Brain microvascular endothelial cell (primary cell): ENCODE measurements around the gene STAG1.

Experiments
- DNase-seq: peaks from one replicate; pipeline ENCODE4 v3.0.0-alpha.2; 2020
- H3K27ac ChIP-seq: fragments of 250-450 bp; sonication (Bioruptor Pico); 2 replicates; pipeline ENCODE4 v1.5.1; 2020; ENCODE audit warnings: mild to moderate bottlenecking, moderate library complexity
- H3K27me3 ChIP-seq: fragments of 250-450 bp; sonication (Bioruptor Pico); replicated peaks from 2 replicates; pipeline ENCODE4 v1.5.1; 2020; ENCODE audit warnings: mild to moderate bottlenecking
- H3K36me3 ChIP-seq: fragments of 250-450 bp; sonication (Bioruptor Pico); replicated peaks from 2 replicates; pipeline ENCODE4 v1.5.1; 2020; ENCODE audit warnings: mild to moderate bottlenecking
- H3K4me3 ChIP-seq: 2 replicates; pipeline ENCODE4 v1.5.1; 2011; ENCODE audit warnings: low read depth, mild to moderate bottlenecking, control low read depth, low read length, moderate library complexity
- in situ Hi-C: cut with HindIII; loops from 2 replicates; pipeline ENCODE4 v1.10.0; 2017; ENCODE audit warnings: low sequenced_read_pairs, low pct_ligation_motif_present
- TF ChIP-seq, protein P1 (sequence below): IDR thresholded peaks from 2 replicates; pipeline ENCODE4 v1.5.1; 2011; ENCODE audit warnings: low read depth, mild to moderate bottlenecking, moderate library complexity, low read length, control low read depth, inconsistent platforms; ENCODE audit errors: missing control alignments

STAG1 gene

DNA sequence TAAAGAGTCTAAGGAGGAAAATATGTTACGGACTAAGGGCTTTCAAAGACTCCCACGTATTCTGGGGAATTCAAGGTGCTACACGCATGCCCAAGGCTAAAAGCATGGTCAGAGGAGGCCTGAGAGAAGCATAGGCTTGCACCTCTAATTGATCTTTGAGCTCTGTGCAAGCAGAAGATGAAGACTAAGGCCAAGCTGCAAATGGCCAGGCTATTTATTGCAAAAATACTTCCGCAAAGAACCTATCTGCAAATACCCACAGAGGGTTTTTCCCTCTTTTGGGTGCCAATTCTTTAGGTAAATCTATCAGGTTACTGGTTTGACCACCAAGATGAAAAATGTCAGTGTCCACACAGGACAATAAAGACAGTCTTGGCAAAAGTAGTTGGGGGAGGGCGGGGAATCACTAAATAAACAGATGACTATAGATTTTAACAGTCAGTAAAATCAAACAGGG is 119.5 kb downstream of the STAG1 start:
- H3K27me3 ChIP-seq = no peaks in the 10 kb centered on the region
- no peak overlapping the region for H3K27ac ChIP-seq
- in situ Hi-C loops = no loop called here
- no peaks in the 10 kb centered on the region for H3K36me3 ChIP-seq
- TF ChIP-seq, protein P1, sequence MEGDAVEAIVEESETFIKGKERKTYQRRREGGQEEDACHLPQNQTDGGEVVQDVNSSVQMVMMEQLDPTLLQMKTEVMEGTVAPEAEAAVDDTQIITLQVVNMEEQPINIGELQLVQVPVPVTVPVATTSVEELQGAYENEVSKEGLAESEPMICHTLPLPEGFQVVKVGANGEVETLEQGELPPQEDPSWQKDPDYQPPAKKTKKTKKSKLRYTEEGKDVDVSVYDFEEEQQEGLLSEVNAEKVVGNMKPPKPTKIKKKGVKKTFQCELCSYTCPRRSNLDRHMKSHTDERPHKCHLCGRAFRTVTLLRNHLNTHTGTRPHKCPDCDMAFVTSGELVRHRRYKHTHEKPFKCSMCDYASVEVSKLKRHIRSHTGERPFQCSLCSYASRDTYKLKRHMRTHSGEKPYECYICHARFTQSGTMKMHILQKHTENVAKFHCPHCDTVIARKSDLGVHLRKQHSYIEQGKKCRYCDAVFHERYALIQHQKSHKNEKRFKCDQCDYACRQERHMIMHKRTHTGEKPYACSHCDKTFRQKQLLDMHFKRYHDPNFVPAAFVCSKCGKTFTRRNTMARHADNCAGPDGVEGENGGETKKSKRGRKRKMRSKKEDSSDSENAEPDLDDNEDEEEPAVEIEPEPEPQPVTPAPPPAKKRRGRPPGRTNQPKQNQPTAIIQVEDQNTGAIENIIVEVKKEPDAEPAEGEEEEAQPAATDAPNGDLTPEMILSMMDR = no peak
- DNase-seq = no peak
- H3K4me3 ChIP-seq = no peak overlapping the region

DNA sequence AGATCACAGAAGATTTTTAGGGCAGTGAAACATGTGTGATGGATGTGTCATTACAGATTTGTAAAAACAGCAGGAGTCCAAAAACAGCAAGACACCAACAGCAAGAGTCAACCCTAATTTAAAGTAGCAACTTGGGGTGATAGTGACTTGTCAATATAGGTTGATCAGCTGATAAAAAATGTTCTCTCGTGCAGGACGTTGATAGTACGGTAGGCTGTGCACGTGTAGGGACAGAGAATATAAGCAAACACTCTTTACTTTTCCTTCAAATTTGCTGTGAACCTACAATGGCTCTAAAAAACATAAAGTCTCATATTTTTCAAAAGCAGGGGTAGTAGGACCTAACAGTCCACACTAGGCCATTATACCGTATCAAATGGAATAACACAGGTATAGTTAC is 120.8 kb downstream of the STAG1 start:
- TF ChIP-seq, protein P1 = no peak
- Histone ChIP-seq H3K27me3 (no peaks in the 10 kb centered on the region), H3K4me3 (no peak overlapping the region), H3K36me3 (no peaks in the 10 kb centered on the region), H3K27ac (no peak overlapping the region)
- no peak for DNase-seq
- in situ Hi-C loops = no loop called here

DNA sequence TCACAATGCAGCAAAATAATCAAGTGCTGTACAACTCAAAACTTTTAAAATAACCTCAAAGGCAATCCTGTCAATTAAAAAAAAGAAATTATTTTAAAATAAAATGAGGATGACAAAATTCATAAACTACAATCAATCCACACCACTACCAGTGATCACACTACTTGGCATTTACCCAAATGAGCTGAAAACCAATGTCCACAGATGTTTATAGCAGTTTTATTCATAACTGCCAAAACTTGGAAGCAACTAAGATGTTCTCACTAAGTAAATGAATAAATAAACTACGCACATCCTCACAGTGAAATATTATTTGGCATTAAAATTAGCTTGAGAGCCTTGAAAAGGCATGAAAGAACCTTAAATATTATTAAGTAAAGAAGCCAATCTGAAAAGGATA is 121.3 kb downstream of the STAG1 start:
- no peak for DNase-seq
- Histone ChIP-seq H3K27me3 (no peaks in the 10 kb centered on the region), H3K36me3 (no peaks in the 10 kb centered on the region), H3K4me3 (no peak overlapping the region), H3K27ac (no peak overlapping the region)
- in situ Hi-C loops = no loop called here
- TF ChIP-seq, protein P1 = no peak

DNA sequence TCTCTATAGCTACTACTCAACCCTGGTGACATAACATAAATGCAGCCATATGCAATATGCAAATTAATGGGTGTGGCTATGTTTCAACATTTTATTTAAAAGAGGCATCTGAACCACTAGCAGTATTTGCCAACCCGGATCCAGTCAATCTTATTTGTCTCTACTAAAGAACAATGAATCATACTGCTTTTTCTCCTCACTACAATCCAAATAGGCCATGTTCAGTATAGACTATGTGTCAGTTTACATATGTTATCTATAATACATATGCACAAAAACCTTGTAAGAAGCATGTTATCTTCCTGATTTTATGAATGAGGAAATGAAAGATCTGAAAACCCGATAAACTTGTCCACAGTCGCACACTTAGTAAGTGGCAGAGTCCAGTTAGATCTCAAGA is 125.7 kb downstream of the STAG1 start:
- TF ChIP-seq, protein P1 = no peak
- Histone ChIP-seq H3K27me3 (no peaks in the 10 kb centered on the region), H3K4me3 (no peak overlapping the region), H3K27ac (no peak overlapping the region), H3K36me3 (no peaks in the 10 kb centered on the region)
- no peak for DNase-seq
- in situ Hi-C loops = no loop called here

DNA sequence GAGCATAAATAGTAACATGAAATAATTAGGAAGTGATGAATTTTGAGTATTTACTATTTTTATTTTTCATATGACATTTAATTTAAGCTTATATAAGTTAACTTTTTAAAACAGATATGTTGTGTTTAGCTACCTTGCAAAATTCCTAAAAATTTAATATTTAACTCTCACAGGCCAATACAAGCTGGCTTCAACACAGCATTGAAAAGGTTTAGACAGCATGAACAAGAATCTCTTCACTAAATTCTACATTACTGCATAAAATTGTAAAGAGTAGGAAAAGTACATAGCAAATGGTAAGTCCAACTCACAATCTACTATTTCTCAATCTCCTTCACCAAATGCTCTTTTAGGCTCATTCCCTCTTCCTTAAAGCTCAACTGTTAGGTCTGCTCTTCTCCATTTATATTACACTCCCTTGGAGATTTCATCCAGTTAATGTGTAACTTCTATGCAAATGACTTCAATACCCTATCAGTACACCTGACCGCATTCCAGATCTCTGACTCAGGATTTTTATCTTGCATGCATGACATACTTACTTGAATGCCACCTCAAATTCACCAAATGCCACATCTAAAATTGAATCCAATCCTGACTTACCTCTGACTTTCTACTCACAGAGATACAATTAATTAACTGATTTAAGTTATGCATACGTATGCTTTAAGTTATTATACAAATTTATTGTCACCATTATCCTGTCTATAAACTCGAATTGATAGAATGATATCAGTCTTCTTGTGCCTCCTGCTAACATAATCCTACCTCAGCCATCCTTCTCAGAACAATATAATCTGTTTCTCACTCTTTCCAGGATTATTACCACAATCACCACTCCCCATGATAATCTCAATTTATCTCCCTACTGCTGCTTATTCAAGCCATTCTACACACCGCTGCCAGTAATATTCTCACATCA is 127.0 kb downstream of the STAG1 start:
- H3K27ac ChIP-seq = no peak overlapping the region

More for the DNA sequence above, 127.0 kb downstream of the STAG1 start:
- in situ Hi-C loops = no loop called here
- TF ChIP-seq, protein P1 = no peak
- Histone ChIP-seq H3K27me3 (no peaks in the 10 kb centered on the region), H3K36me3 (no peaks in the 10 kb centered on the region), H3K4me3 (no peak overlapping the region)
- peak; percentile 17 for DNase-seq
